ENCODE results near the gene SLC5A1.

Gene SLC5A1

GRCh38 chr22:32042924-32043323 is at the start of gene SLC5A1:
Gene SLC5A1, plus strand, starts transcription at chr22:32043261. Its CDS starts 21 bp downstream, at chr22:32043282.
- DNase-seq (ENCODE audit: low spot score) = no peak
- FAIRE-seq = no peak

GRCh38 chr22:31995046-31995445 is 48.0 kb upstream of the SLC5A1 start:
- DNase-seq (ENCODE audit: low spot score) (no peak), FAIRE-seq (no peak)

- DNase-seq (ENCODE audit: low spot score) = no peak
- no peak for FAIRE-seq
These were observed 47.3 kb upstream of the SLC5A1 start for GRCh38 chr22:31995807-31996206.

GRCh38 chr22:31998784-31999385 is 44.2 kb upstream of the SLC5A1 start:
- no peak for FAIRE-seq
- DNase-seq (ENCODE audit: low spot score) = no peak

- no peak for FAIRE-seq
- no peak for DNase-seq (ENCODE audit: low spot score)
These were observed 42.9 kb upstream of the SLC5A1 start for GRCh38 chr22:32000181-32000580.

GRCh38 chr22:32005453-32005852 is 37.6 kb upstream of the SLC5A1 start:
- no peak for FAIRE-seq

GRCh38 chr22:32013200-32013599 is 29.9 kb upstream of the SLC5A1 start:
- no peak for DNase-seq (ENCODE audit: low spot score)
- no peak for FAIRE-seq

More at GRCh38 chr22:32005453-32005852, 37.6 kb upstream of the SLC5A1 start:
- peak; percentile 29 for DNase-seq (ENCODE audit: low spot score)

- DNase-seq (ENCODE audit: low spot score) (no peak), FAIRE-seq (no peak)
These were observed 27.0 kb upstream of the SLC5A1 start for GRCh38 chr22:32016081-32016480.

GRCh38 chr22:32018056-32018455 is 25.0 kb upstream of the SLC5A1 start:
- FAIRE-seq (no peak), DNase-seq (ENCODE audit: low spot score) (peak; percentile 55)

- FAIRE-seq = peak; percentile 93
- DNase-seq (ENCODE audit: low spot score) = peak; percentile 93
These were observed 22.9 kb upstream of the SLC5A1 start for GRCh38 chr22:32020117-32020516.

- FAIRE-seq (no peak), DNase-seq (ENCODE audit: low spot score) (no peak)
These were observed 21.3 kb upstream of the SLC5A1 start for GRCh38 chr22:32021716-32022115.

GRCh38 chr22:32023251-32023827 is 19.7 kb upstream of the SLC5A1 start:
- no peak for FAIRE-seq

GRCh38 chr22:32024796-32025195 is 18.3 kb upstream of the SLC5A1 start:
- DNase-seq (ENCODE audit: low spot score) (peak; percentile 37), FAIRE-seq (no peak)

More at GRCh38 chr22:32023251-32023827, 19.7 kb upstream of the SLC5A1 start:
- no peak for DNase-seq (ENCODE audit: low spot score)

GRCh38 chr22:32030518-32031247 is 12.4 kb upstream of the SLC5A1 start:
- no peak for FAIRE-seq

GRCh38 chr22:32031466-32031865 is 11.6 kb upstream of the SLC5A1 start:
- DNase-seq (ENCODE audit: low spot score) (no peak), FAIRE-seq (no peak)

More at GRCh38 chr22:32030518-32031247, 12.4 kb upstream of the SLC5A1 start:
- no peak for DNase-seq (ENCODE audit: low spot score)

- DNase-seq (ENCODE audit: low spot score) (no peak), FAIRE-seq (no peak)
These were observed 8.8 kb upstream of the SLC5A1 start for GRCh38 chr22:32034275-32034674.

- FAIRE-seq = no peak
- no peak for DNase-seq (ENCODE audit: low spot score)
These were observed 5.8 kb upstream of the SLC5A1 start for GRCh38 chr22:32037236-32037635.

- DNase-seq (ENCODE audit: low spot score) = no peak
- FAIRE-seq = no peak
These were observed 2.6 kb upstream of the SLC5A1 start for GRCh38 chr22:32040324-32040904.

GRCh38 chr22:32043391-32043790 is 330 bp downstream of the SLC5A1 start:
- DNase-seq (ENCODE audit: low spot score) (no peak), FAIRE-seq (no peak)

- no peak for FAIRE-seq
- no peak for DNase-seq (ENCODE audit: low spot score)
These were observed 1.4 kb downstream of the SLC5A1 start for GRCh38 chr22:32044477-32044876.

GRCh38 chr22:32044913-32045312 is 1.9 kb downstream of the SLC5A1 start:
- DNase-seq (ENCODE audit: low spot score) (no peak), FAIRE-seq (no peak)

GRCh38 chr22:32048069-32048468 is 5.0 kb downstream of the SLC5A1 start:
- no peak for FAIRE-seq

More at GRCh38 chr22:32048069-32048468, 5.0 kb downstream of the SLC5A1 start:
- DNase-seq (ENCODE audit: low spot score) = no peak

All from RCC 7860 (cell line).